ENCODE measurements around the gene KLHL17. TPM values are rescaled to one million over a fixed set of nuclear protein-coding genes. Genes with fewer than 3 reads are reported as not detected.

KLHL17 gene
- total and polyA plus RNA-seq, 10 of the 15 experiments (the other 5 are each of a cell fraction or from before 2014, with no cell fraction given) = 0.03 to 30.6 (median 5.3) TPM

- ChIA-PET SMC1A (ENCODE audit: uncharacterized antibody, unreplicated experiment) (no interaction called here), POLR2A (no interaction called here), RAD21 (ENCODE audit: unreplicated experiment) (no interaction called here), CTCF (no interaction called here)
- no peaks in the 10 kb centered on the region for H3K27me3 ChIP-seq (replicated peaks in 1 of 2; ENCODE audit: control insufficient read depth in 2 of 2, insufficient read depth in 2 of 2, low read length in 1 of 2)
- no peak overlapping the region for H2AFZ ChIP-seq (ENCODE audit: control insufficient read depth, low read depth, low read length)
- in situ Hi-C loops (cut with MboI) (no loop called here), intact Hi-C loops (cut with micrococcal nuclease; ENCODE audit: unreplicated experiment) (no loop called here)
- no peaks in the 10 kb centered on the region for H3K9me3 ChIP-seq (replicated peaks; ENCODE audit: control insufficient read depth, insufficient read depth, low read length)
- H4K20me1 ChIP-seq (ENCODE audit: control insufficient read depth, insufficient read depth) = no peaks in the 10 kb centered on the region
- BruUV-seq (replicated peaks) = no TSS peak
- ATAC-seq = no peak
- no peak overlapping the region for H3K27ac ChIP-seq (ENCODE audit: control insufficient read depth, insufficient read depth)
- TF ChIP-seq ATF3 (IDR thresholded peaks at IDR 0.05; ENCODE audit: borderline replicate concordance, extremely low read depth, low read depth, low read length) = no peak
- TF ChIP-seq MEF2A (IDR thresholded peaks at IDR 0.05; ENCODE audit: insufficient read depth, low read depth, low read length) = no peak
- TF ChIP-seq FOXK2 (IDR thresholded peaks at IDR 0.05) = no peak
- no peak for TF ChIP-seq CHD2 (IDR thresholded peaks at IDR 0.05; ENCODE audit: borderline replicate concordance, low read depth, low read length)
- TF ChIP-seq NR2C1 (IDR thresholded peaks at IDR 0.05) = no peak
- TF ChIP-seq BRCA1 (IDR thresholded peaks at IDR 0.05; ENCODE audit: low read depth, low read length) = no peak
- no peak for TF ChIP-seq ZNF274 (IDR thresholded peaks at IDR 0.05; ENCODE audit: insufficient read depth, insufficient read length)
- no peak for TF ChIP-seq SMC3 (IDR thresholded peaks at IDR 0.05; ENCODE audit: borderline replicate concordance, low read length)
- TF ChIP-seq MYB (IDR thresholded peaks at IDR 0.05; ENCODE audit: borderline replicate concordance, low read depth, low read length) = no peak
- TF ChIP-seq KAT2A (conservative IDR thresholded peaks at IDR 0.05; ENCODE audit: control insufficient read depth, low read depth, low read length) = no peak
- TF ChIP-seq WRNIP1 (IDR thresholded peaks at IDR 0.05; ENCODE audit: borderline replicate concordance, low read depth, low read length) = no peak
- TF ChIP-seq NFYB (IDR thresholded peaks at IDR 0.05; ENCODE audit: insufficient read depth, low read depth, low read length) = no peak
- TF ChIP-seq POLR2AphosphoS5 (IDR thresholded peaks at IDR 0.05; ENCODE audit: low read length) = no peak
- no peak for TF ChIP-seq RFX5 (IDR thresholded peaks at IDR 0.05; ENCODE audit: low read depth, low read length)
- no peak for TF ChIP-seq BMI1 (IDR thresholded peaks at IDR 0.05; ENCODE audit: borderline replicate concordance)
- no peak for TF ChIP-seq ZNF687 (IDR thresholded peaks at IDR 0.05)
- no peak for TF ChIP-seq NR2C2 (IDR thresholded peaks at IDR 0.05; ENCODE audit: borderline replicate concordance, control insufficient read depth, insufficient read length, low read depth)
- no peak for TF ChIP-seq TCF12 (IDR thresholded peaks at IDR 0.05; ENCODE audit: low read depth, low read length)
- no peak for TF ChIP-seq IRF4 (IDR thresholded peaks at IDR 0.05; ENCODE audit: low read depth, low read length)
- peaks cover 2% of the 10 kb centered on the region for H3K79me2 ChIP-seq (ENCODE audit: control insufficient read depth, insufficient read depth, low read length)
- H3K4me3 ChIP-seq = no peak overlapping the region
- H3K4me1 ChIP-seq (ENCODE audit: control insufficient read depth, insufficient read depth, low read length) = peaks cover 15% of the 10 kb centered on the region
- H3K9ac ChIP-seq (ENCODE audit: control insufficient read depth, insufficient read depth, low read length) = no peak overlapping the region
- H3K36me3 ChIP-seq (ENCODE audit: control insufficient read depth in 2 of 2, insufficient read depth in 2 of 2, low read length in 1 of 2) = no peaks in the 10 kb centered on the region; a peak in 1 of 4 replicates
- DNase-seq (ENCODE audit: low read depth, low spot score) = no peak
- no peak overlapping the region for H3K4me2 ChIP-seq (ENCODE audit: control insufficient read depth, insufficient read depth)
- WGBS (ENCODE audit: insufficient coverage, insufficient replicate concordance, low lambda C conversion rate, missing lambda C conversion rate) = 95% methylated on average over 46 of the region's 47 CpGs
- FAIRE-seq = no peak
These were observed 3.6 kb downstream of the KLHL17 start for GRCh38 chr1:963746-964525.
